H1 (cell line): ENCODE data around the gene ZBED5. TPM values are rescaled to one million over a fixed set of nuclear protein-coding genes. Genes with fewer than 3 reads are reported as not detected.

Experiments used
- CTCF ChIA-PET: fragments of 300-600 bp; sonication (Branson Sonifier 250); formaldehyde crosslinking; loops from one replicate; lab custom pipeline; 2021; ENCODE audit not compliant: partially characterized antibody; lab: Charles Lee
- POLR2A ChIA-PET: fragments of 300-600 bp; sonication (Branson Sonifier 250); formaldehyde crosslinking; loops from one replicate; lab custom pipeline; 2021; ENCODE audit warnings: inconsistent platforms; ENCODE audit not compliant: partially characterized antibody; lab: Charles Lee
- DNase-seq, 2 experiments: peaks; one replicate each; pipeline versions ENCODE4 v3.0.0 to v3.0.0-alpha.2; 2010 to 2022; ENCODE audit warnings: low spot score in 2 of 2, low read depth in 1 of 2, mixed read lengths in 1 of 2
- FAIRE-seq: peaks from 2 replicates; lab custom pipeline; 2011; peaks lifted over from hg19 to GRCh38; lab: Jason Lieb, UNC
- H2AFZ ChIP-seq: 2 replicates; pipeline ENCODE4 v1.8.1; 2012; ENCODE audit warnings: low read length, inconsistent platforms
- H2AK5ac ChIP-seq: 2 replicates; pipeline ENCODE4 v1.6.1; 2013; ENCODE audit warnings: low read depth, low read length
- H2BK120ac ChIP-seq: replicated peaks from 2 replicates; pipeline ENCODE3; 2013; ENCODE audit warnings: low read depth, low read length, inconsistent platforms
- H2BK12ac ChIP-seq: 2 replicates; pipeline ENCODE4 v1.6.1; 2013; ENCODE audit warnings: low read depth, low read length
- H2BK15ac ChIP-seq: 2 replicates; pipeline ENCODE4 v1.6.1; 2013; ENCODE audit warnings: low read length
- H2BK20ac ChIP-seq: 2 replicates; pipeline ENCODE4 v1.6.1; 2013; ENCODE audit warnings: low read length
- H2BK5ac ChIP-seq: 2 replicates; pipeline ENCODE4 v1.6.1; 2013; ENCODE audit warnings: low read depth, low read length
- H3K14ac ChIP-seq: 2 replicates; pipeline ENCODE4 v1.6.1; 2013; ENCODE audit warnings: inconsistent platforms; ENCODE audit not compliant: insufficient read length
- H3K18ac ChIP-seq: 2 replicates; pipeline ENCODE4 v1.6.1; 2013; ENCODE audit warnings: low read length; ENCODE audit errors: extremely low read depth
- H3K23ac ChIP-seq: 2 replicates; pipeline ENCODE4 v1.6.1; 2013; ENCODE audit warnings: inconsistent platforms; ENCODE audit not compliant: insufficient read length
- H3K23me2 ChIP-seq: 2 replicates; pipeline ENCODE4 v1.6.1; 2013; ENCODE audit warnings: low read depth, low read length
- H3K27ac ChIP-seq: 2 replicates; pipeline ENCODE4 v1.6.1; 2011; ENCODE audit warnings: low read depth, low read length, inconsistent platforms
- H3K27me3 ChIP-seq, 4 experiments: replicated peaks in 1 of 4; 1 replicate in 1 of 4; 2 replicates in 3 of 4; pipeline versions ENCODE4 v1.6.1 to v1.8.1; 2011 to 2013; ENCODE audit warnings: low read length in 3 of 4, mild to moderate bottlenecking in 3 of 4, inconsistent platforms in 2 of 4, mixed read lengths in 2 of 4, moderate library complexity in 1 of 4; ENCODE audit not compliant: control insufficient read depth in 3 of 4, insufficient read depth in 3 of 4; ENCODE audit errors: extremely low read depth in 1 of 4
- H3K36me3 ChIP-seq, 4 experiments: 2 replicates each; pipeline versions ENCODE4 v1.6.1 to v1.8.1; 2011 to 2013; ENCODE audit warnings: mild to moderate bottlenecking in 4 of 4, low read length in 3 of 4, moderate library complexity in 2 of 4, control low read depth in 1 of 4, inconsistent platforms in 1 of 4; ENCODE audit not compliant: insufficient read depth in 4 of 4, control insufficient read depth in 2 of 4
- H3K4ac ChIP-seq: replicated peaks from 2 replicates; pipeline ENCODE3; 2013; ENCODE audit warnings: low read length, low read depth, mixed read lengths, inconsistent platforms; ENCODE audit not compliant: insufficient read length
- H3K4me1 ChIP-seq, 4 experiments: replicated peaks in 1 of 4; 1 replicate in 1 of 4; 2 replicates in 3 of 4; pipeline versions ENCODE4 v1.6.1 to v1.8.1; 2011 to 2013; ENCODE audit warnings: low read length in 3 of 4, inconsistent platforms in 2 of 4, mixed read lengths in 1 of 4; ENCODE audit not compliant: insufficient read depth in 4 of 4, control insufficient read depth in 3 of 4
- H3K4me2 ChIP-seq, 2 experiments: 2 replicates each; pipeline versions ENCODE4 v1.6.1 to v1.8.1; 2011 to 2013; ENCODE audit warnings: low read depth in 2 of 2, low read length in 2 of 2, control low read depth in 1 of 2, inconsistent platforms in 1 of 2, mild to moderate bottlenecking in 1 of 2; ENCODE audit not compliant: insufficient read depth in 1 of 2
- H3K4me3 ChIP-seq, 4 experiments: fragments of 200-600, 300-600 bp in 1 of 4; sonication (generic), shearing (Covaris generic), sonication (Bioruptor Twin) in 1 of 4; 2 replicates each; pipeline versions ENCODE4 v1.5.1 to v1.8.1; 2011 to 2016; ENCODE audit warnings: low read length in 4 of 4, low read depth in 3 of 4, control low read depth in 2 of 4, inconsistent platforms in 2 of 4, mild to moderate bottlenecking in 2 of 4, mixed read lengths in 1 of 4, moderate library complexity in 1 of 4; ENCODE audit not compliant: insufficient read depth in 2 of 4; ENCODE audit errors: extremely low read depth in 1 of 4
- H3K56ac ChIP-seq: replicated peaks from 2 replicates; pipeline ENCODE3; 2013; ENCODE audit warnings: low read depth, mild to moderate bottlenecking, mixed read lengths, low read length, inconsistent platforms; ENCODE audit not compliant: insufficient read length
- H3K79me1 ChIP-seq: 2 replicates; pipeline ENCODE4 v1.6.1; 2013; ENCODE audit warnings: low read depth, low read length, control low read depth
- H3K79me2 ChIP-seq, 2 experiments: 2 replicates each; pipeline versions ENCODE4 v1.6.1 to v1.8.1; 2012 to 2013; ENCODE audit warnings: low read length in 2 of 2, mild to moderate bottlenecking in 2 of 2, inconsistent platforms in 1 of 2; ENCODE audit not compliant: insufficient read depth in 2 of 2, control insufficient read depth in 1 of 2
- H3K9ac ChIP-seq, 4 experiments: replicated peaks in 1 of 4; 1 replicate in 1 of 4; 2 replicates in 3 of 4; pipeline versions ENCODE4 v1.6.1 to v1.8.1; 2011 to 2013; ENCODE audit warnings: low read depth in 3 of 4, low read length in 3 of 4, control low read depth in 2 of 4, mild to moderate bottlenecking in 2 of 4, moderate library complexity in 2 of 4, inconsistent platforms in 1 of 4; ENCODE audit errors: extremely low read depth in 1 of 4
- H3K9me3 ChIP-seq, 2 experiments: 2 replicates each; pipeline versions ENCODE4 v1.6.1 to v1.8.1; 2012 to 2013; ENCODE audit warnings: mild to moderate bottlenecking in 2 of 2, moderate library complexity in 2 of 2, control low read depth in 1 of 2, inconsistent platforms in 1 of 2, low read depth in 1 of 2, low read length in 1 of 2, mixed read lengths in 1 of 2; ENCODE audit not compliant: insufficient read depth in 2 of 2
- H4K20me1 ChIP-seq, 2 experiments: replicated peaks in 1 of 2; 2 replicates each; pipeline versions ENCODE3 to v1.8.1; 2011 to 2013; ENCODE audit warnings: inconsistent platforms in 2 of 2, low read length in 2 of 2, mild to moderate bottlenecking in 1 of 2; ENCODE audit not compliant: insufficient read depth in 2 of 2, control insufficient read depth in 1 of 2
- H4K5ac ChIP-seq: 2 replicates; pipeline ENCODE4 v1.6.1; 2013; ENCODE audit warnings: low read length, low read depth, mixed read lengths, inconsistent platforms; ENCODE audit not compliant: insufficient read length
- H4K8ac ChIP-seq: 2 replicates; pipeline ENCODE4 v1.8.0; 2013; ENCODE audit warnings: mild to moderate bottlenecking, moderate library complexity, low read length, inconsistent platforms; ENCODE audit not compliant: insufficient read depth; ENCODE audit errors: extremely low read depth
- H4K91ac ChIP-seq: replicated peaks from 2 replicates; pipeline ENCODE3; 2013; ENCODE audit warnings: low read length, mixed read lengths, inconsistent platforms; ENCODE audit not compliant: insufficient read length
- CHD1 ChIP-seq: IDR thresholded peaks from 2 replicates; pipeline ENCODE4 v1.6.1; 2012; ENCODE audit warnings: low read depth, low read length, improper control_type of control experiment
- NANOG ChIP-seq: IDR thresholded peaks from 2 replicates; pipeline ENCODE4 v1.6.1; 2011; ENCODE audit warnings: low read length, low read depth, mild to moderate bottlenecking, inconsistent platforms; ENCODE audit not compliant: insufficient read depth, poor library complexity, severe bottlenecking
- RBBP5 ChIP-seq: IDR thresholded peaks from 2 replicates; pipeline ENCODE4 v1.7.1; 2012; ENCODE audit warnings: low read depth, mild to moderate bottlenecking, inconsistent platforms, low read length, moderate library complexity, borderline replicate concordance
- YY1 ChIP-seq: IDR thresholded peaks from 2 replicates; pipeline ENCODE4 v1.6.1; 2011; ENCODE audit warnings: low read depth, mild to moderate bottlenecking, low read length
- polyA plus RNA-seq, 7 experiments: library from polyadenylated mRNA; depleted of rRNA in 3 of 7; stranded (reverse) in 5 of 7; unstranded in 2 of 7; fragments of >200 nt in 5 of 7; fragments of 200-250 nt in 2 of 7; gene quantifications; 1 replicate in 5 of 7; 2 replicates in 1 of 7; 4 replicates in 1 of 7; pipeline versions ENCODE4 v1.2.1 to v1.2.3, GENCODE V29; 2011 to 2013; ENCODE audit warnings: missing spikeins in 2 of 7, mixed read lengths in 2 of 7
- total RNA-seq: library from RNA; stranded (reverse); fragmentation: NEBNext Ultra II Directional; extraction: Animal tissue kit (Norgen Biotek cat#: 25700); gene quantifications from 2 replicates; pipeline ENCODE4 v1.2.1, GENCODE V29; 2021
- TF ChIP-seq, protein P1 (sequence below): IDR thresholded peaks from 2 replicates; pipeline ENCODE4 v1.6.1; 2011; ENCODE audit warnings: low read length, improper control_type of control experiment

Gene ZBED5
- total and polyA plus RNA-seq, 2 of the 8 experiments (the other 6 are each of a cell fraction or from before 2014, with no cell fraction given) = 54.2 to 94.7 TPM

GRCh38 chr11:10861047-10861446 lies 3.2 kb upstream of the ZBED5 start:
- H3K14ac ChIP-seq = no peak overlapping the region

More at GRCh38 chr11:10861047-10861446, 3.2 kb upstream of the ZBED5 start:
- no peak overlapping the region for H2BK5ac ChIP-seq
- no peak overlapping the region for H4K8ac ChIP-seq
- H3K4ac ChIP-seq = no peak overlapping the region
- H4K5ac ChIP-seq = no peak overlapping the region
- TF ChIP-seq NANOG = no peak
- TF ChIP-seq CHD1 = no peak
- TF ChIP-seq, protein P1, sequence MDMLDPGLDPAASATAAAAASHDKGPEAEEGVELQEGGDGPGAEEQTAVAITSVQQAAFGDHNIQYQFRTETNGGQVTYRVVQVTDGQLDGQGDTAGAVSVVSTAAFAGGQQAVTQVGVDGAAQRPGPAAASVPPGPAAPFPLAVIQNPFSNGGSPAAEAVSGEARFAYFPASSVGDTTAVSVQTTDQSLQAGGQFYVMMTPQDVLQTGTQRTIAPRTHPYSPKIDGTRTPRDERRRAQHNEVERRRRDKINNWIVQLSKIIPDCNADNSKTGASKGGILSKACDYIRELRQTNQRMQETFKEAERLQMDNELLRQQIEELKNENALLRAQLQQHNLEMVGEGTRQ = no peak
- TF ChIP-seq YY1 = no peak
- no peak for TF ChIP-seq RBBP5
- H3K9me3 ChIP-seq = no peaks in the 10 kb centered on the region
- ChIA-PET POLR2A (interaction anchor here (1.0 kb wide), 1 partner anchor 57 kb away, joined by 3 read pairs; no protein-coding TSS in a partner anchor), CTCF (interaction anchor here (0.9 to 1.0 kb wide), 2 partner anchors 20 to 65 kb away, joined by 3 read pairs; no protein-coding TSS in a partner anchor)
- no peak overlapping the region for H3K9ac ChIP-seq
- no peak overlapping the region for H3K4me3 ChIP-seq
- no peak overlapping the region for H3K18ac ChIP-seq
- peaks cover 7 to 13% of the 10 kb centered on the region in 2 experiments for H3K79me2 ChIP-seq
- no peak overlapping the region for H2BK20ac ChIP-seq
- H2BK15ac ChIP-seq = no peak overlapping the region
- H3K27me3 ChIP-seq = no peaks in the 10 kb centered on the region
- no peak overlapping the region for H2AK5ac ChIP-seq
- H3K36me3 ChIP-seq = peaks cover 0 to 1% (median 0%) of the 10 kb centered on the region in 4 experiments; a peak in 1 of 8 replicates
- FAIRE-seq (no peak), DNase-seq (no peak)
- no peak overlapping the region for H2BK120ac ChIP-seq
- H3K27ac ChIP-seq = no peak overlapping the region
- H2BK12ac ChIP-seq = no peak overlapping the region
- no peak overlapping the region for H3K23ac ChIP-seq
- peaks cover 7% of the 10 kb centered on the region for H3K23me2 ChIP-seq
- no peak overlapping the region for H4K91ac ChIP-seq
- no peak overlapping the region for H2AFZ ChIP-seq
- H3K4me2 ChIP-seq = no peak overlapping the region
- H3K56ac ChIP-seq = no peak overlapping the region
- peaks cover 0 to 6% (median 2%) of the 10 kb centered on the region in 4 experiments; a peak in 3 of 7 replicates for H3K4me1 ChIP-seq
- H4K20me1 ChIP-seq = no peaks in the 10 kb centered on the region
- no peaks in the 10 kb centered on the region for H3K79me1 ChIP-seq
